Right lobe of liver (tissue), 6 donors: ENCODE measurements around the gene TMEM38B. TPM values are rescaled to one million over a fixed set of nuclear protein-coding genes. Genes with fewer than 3 reads are reported as not detected.

Source experiments
- ATAC-seq, 4 donors: fragments of 200-7000 bp; cut with Tn5 transposase; one replicate each; pipeline ENCODE4 v1.9.1; 2020; ENCODE audit warnings: mild to moderate bottlenecking in 4 of 4, moderate library complexity in 4 of 4
- DNase-seq, 3 donors: peaks; one replicate each; pipeline ENCODE4 v3.0.0-alpha.2; 2020
- H3K27ac ChIP-seq, 3 donors: fragments of 200-600 bp; one replicate each; pipeline ENCODE4 v1.8.0; 2022
- H3K27me3 ChIP-seq, 2 donors: fragments of 200-600 bp; one replicate each; pipeline ENCODE4 v1.8.0; 2022
- H3K36me3 ChIP-seq, 4 donors: fragments of 200-600 bp; sonication (generic) in 1 of 4; one replicate each; pipeline versions ENCODE4 v1.5.1 to v1.8.0; 2017 to 2022; ENCODE audit warnings: control low read depth in 1 of 4
- H3K4me1 ChIP-seq, 4 donors: fragments of 200-600 bp; sonication (generic) in 1 of 4; one replicate each; pipeline versions ENCODE4 v1.5.1 to v1.8.0; 2017 to 2022; ENCODE audit warnings: control low read depth in 1 of 4
- H3K4me3 ChIP-seq, 3 donors: fragments of 200-600 bp; one replicate each; pipeline ENCODE4 v1.8.0; 2022
- H3K9me3 ChIP-seq, 4 donors: fragments of 200-600 bp; sonication (generic) in 1 of 4; one replicate each; pipeline versions ENCODE4 v1.5.1 to v1.8.0; 2017 to 2022; ENCODE audit warnings: control low read depth in 1 of 4
- POLR2A ChIP-seq: fragments of 450-650 bp; IDR thresholded peaks from one replicate; pipeline ENCODE4 v1.6.1; 2017; ENCODE audit warnings: antibody characterized with exemption, mild to moderate bottlenecking
- WGBS: methylation state at CpG from one replicate; pipeline ENCODE4 v1.1.6; 2018; ENCODE audit warnings: low coverage, low lambda C conversion rate; ENCODE audit not compliant: insufficient coverage; ENCODE audit errors: missing lambda C conversion rate; 5-methylcytosine and 5-hydroxymethylcytosine counted together
- intact Hi-C, 2 donors: fragments of 100-400 bp; cut with DNase I; formaldehyde crosslinking; loops; one replicate each; pipeline versions ENCODE4 v1.11.2 to v1.14.1; 2022
- long read RNA-seq: library from polyadenylated mRNA; unstranded; transcript quantifications from one replicate; pipeline ENCODE4 v2.0.0, GENCODE V29; 2019
- total RNA-seq, 6 experiments: library from RNA; depleted of rRNA in 2 of 6; stranded (reverse); fragments of >200 nt in 2 of 6; fragmentation: NEBNext Ultra II Directional in 3 of 6; extraction: Animal tissue kit (Norgen Biotek cat#: 25700) in 3 of 6; gene quantifications; one replicate each; pipeline versions ENCODE4 v1.1.0 to v1.2.4, GENCODE V29; 2016 to 2023
- TF ChIP-seq, protein P1 (sequence below), 4 donors: fragments of 200-600 bp in 3 of 4; fragments of 450-650 bp in 1 of 4; IDR thresholded peaks; one replicate each; pipeline versions ENCODE4 v1.5.1 to v1.8.0; 2016 to 2022; ENCODE audit warnings: antibody characterized with exemption in 4 of 4, mild to moderate bottlenecking in 2 of 4
- donor health status: DM: no; HTN: yes; CAD: no.
- donor health status: DM: no; HTN: no; CAD: no.
- donor health status: DM: no; HTN: no; CAD: no.
- donor health status: DM: no; HTN: yes; CAD: no.
- donor health status: DM: no; HTN: yes; CAD: no.

TMEM38B gene, protein sequence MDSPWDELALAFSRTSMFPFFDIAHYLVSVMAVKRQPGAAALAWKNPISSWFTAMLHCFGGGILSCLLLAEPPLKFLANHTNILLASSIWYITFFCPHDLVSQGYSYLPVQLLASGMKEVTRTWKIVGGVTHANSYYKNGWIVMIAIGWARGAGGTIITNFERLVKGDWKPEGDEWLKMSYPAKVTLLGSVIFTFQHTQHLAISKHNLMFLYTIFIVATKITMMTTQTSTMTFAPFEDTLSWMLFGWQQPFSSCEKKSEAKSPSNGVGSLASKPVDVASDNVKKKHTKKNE
- total RNA-seq: 10 to 100 TPM in 5 of 6 experiments, 1 to 10 TPM in 1; 9.5 to 16.9 (median 11.9) TPM
- long read RNA-seq, transcript TMEM38B-202 (6 exons, 3,525 nt): major isoform, 6 of 6 reads
- long read RNA-seq, partial matches to known transcripts: 0 of 6 reads
- long read RNA-seq, other reads (novel, unspliced or antisense): 0 of 6 reads

- intact Hi-C loops: no loop called here
- ATAC-seq: peak; percentile 92 to 96 (median 94)
- under 1% methylated on average over 61 of the region's 65 CpGs for WGBS
Measured at GRCh38 chr9:105694190-105694847, at the start of gene TMEM38B. Gene TMEM38B, plus strand, starts transcription at chr9:105694541. Its CDS starts 120 bp downstream, at chr9:105694661.

GRCh38 chr9:105646879-105647594, 47.3 kb upstream of the TMEM38B start:
- H3K4me3 ChIP-seq: no peak overlapping the region
- H3K36me3 ChIP-seq: no peaks in the 10 kb centered on the region
- intact Hi-C loops: no loop called here
- DNase-seq: no peak
- H3K27ac ChIP-seq: no peak overlapping the region
- TF ChIP-seq POLR2A: no peak
- TF ChIP-seq, protein P1, sequence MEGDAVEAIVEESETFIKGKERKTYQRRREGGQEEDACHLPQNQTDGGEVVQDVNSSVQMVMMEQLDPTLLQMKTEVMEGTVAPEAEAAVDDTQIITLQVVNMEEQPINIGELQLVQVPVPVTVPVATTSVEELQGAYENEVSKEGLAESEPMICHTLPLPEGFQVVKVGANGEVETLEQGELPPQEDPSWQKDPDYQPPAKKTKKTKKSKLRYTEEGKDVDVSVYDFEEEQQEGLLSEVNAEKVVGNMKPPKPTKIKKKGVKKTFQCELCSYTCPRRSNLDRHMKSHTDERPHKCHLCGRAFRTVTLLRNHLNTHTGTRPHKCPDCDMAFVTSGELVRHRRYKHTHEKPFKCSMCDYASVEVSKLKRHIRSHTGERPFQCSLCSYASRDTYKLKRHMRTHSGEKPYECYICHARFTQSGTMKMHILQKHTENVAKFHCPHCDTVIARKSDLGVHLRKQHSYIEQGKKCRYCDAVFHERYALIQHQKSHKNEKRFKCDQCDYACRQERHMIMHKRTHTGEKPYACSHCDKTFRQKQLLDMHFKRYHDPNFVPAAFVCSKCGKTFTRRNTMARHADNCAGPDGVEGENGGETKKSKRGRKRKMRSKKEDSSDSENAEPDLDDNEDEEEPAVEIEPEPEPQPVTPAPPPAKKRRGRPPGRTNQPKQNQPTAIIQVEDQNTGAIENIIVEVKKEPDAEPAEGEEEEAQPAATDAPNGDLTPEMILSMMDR (IDR thresholded peaks at IDR 0.05): no peak
- WGBS: 83% methylated on average over 5 of the region's 7 CpGs
- no peaks in the 10 kb centered on the region for H3K4me1 ChIP-seq
- no peak for ATAC-seq
- peaks cover 0 to 5% (median 0%) of the 10 kb centered on the region in 4 donors for H3K9me3 ChIP-seq
- H3K27me3 ChIP-seq: no peaks in the 10 kb centered on the region

More at GRCh38 chr9:105694190-105694847, at the start of gene TMEM38B:
- no peaks in the 10 kb centered on the region for H3K36me3 ChIP-seq
- H3K4me1 ChIP-seq: peaks cover 0 to 6% (median 3%) of the 10 kb centered on the region in 4 donors
- H3K4me3 ChIP-seq: peak within 1 kb of the TSS; percentile 73 to 85 (median 84)
- H3K9me3 ChIP-seq: no peaks in the 10 kb centered on the region
- H3K27ac ChIP-seq: peak within 1 kb of the TSS; percentile 30 to 60 (median 44)
- DNase-seq: peak; percentile 79 to 86 (median 83)
- no peaks in the 10 kb centered on the region for H3K27me3 ChIP-seq
- peak; percentile 50 for TF ChIP-seq POLR2A
- TF ChIP-seq, protein P1 (IDR thresholded peaks at IDR 0.05): no peak

GRCh38 chr9:105647595-105648349, 46.6 kb upstream of the TMEM38B start:
- Histone ChIP-seq H3K4me3 (no peak overlapping the region), H3K36me3 (no peaks in the 10 kb centered on the region), H3K4me1 (no peaks in the 10 kb centered on the region), H3K27ac (no peak overlapping the region), H3K27me3 (no peaks in the 10 kb centered on the region), H3K9me3 (no peaks in the 10 kb centered on the region)
- no peak for TF ChIP-seq POLR2A
- TF ChIP-seq, protein P1 (IDR thresholded peaks at IDR 0.05): no peak
- intact Hi-C loops: no loop called here
- no peak for ATAC-seq
- no peak for DNase-seq
- 84% methylated on average over 12 of the region's 12 CpGs for WGBS

DNA sequence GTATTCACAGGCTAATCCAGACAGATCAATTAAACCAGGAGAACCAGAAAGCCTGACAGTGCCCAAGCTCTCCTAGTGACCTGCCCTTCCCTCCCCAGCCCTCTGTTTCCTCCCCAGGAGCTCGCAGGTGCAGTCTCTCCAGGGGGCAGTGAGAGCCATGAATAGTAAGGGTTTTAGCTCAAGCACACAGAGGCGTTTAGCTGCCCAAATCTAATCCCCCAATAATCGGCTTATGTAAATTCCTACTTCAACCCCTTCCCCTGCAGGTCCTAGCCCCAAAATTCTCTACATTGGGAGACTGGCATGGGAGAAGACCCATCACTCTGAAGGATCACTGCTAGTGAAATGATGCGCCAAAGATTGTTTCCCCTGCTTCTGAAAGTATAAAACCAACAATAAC, 42.5 kb upstream of the TMEM38B start:
- ATAC-seq: no peak
- Histone ChIP-seq H3K27me3 (peaks cover 0 to under 1% of the 10 kb centered on the region in 2 donors), H3K36me3 (no peaks in the 10 kb centered on the region), H3K27ac (no peak overlapping the region), H3K4me3 (no peak overlapping the region), H3K4me1 (peaks cover 0 to 3% (median 0%) of the 10 kb centered on the region in 4 donors), H3K9me3 (no peaks in the 10 kb centered on the region)
- no peak for DNase-seq
- intact Hi-C loops: no loop called here
- WGBS: 90% methylated on average over 3 of the region's 4 CpGs
- TF ChIP-seq, protein P1 (IDR thresholded peaks at IDR 0.05): no peak
- no peak for TF ChIP-seq POLR2A
